K562 (cell line): Measurements from ENCODE around the gene IL6ST. TPM values are rescaled to one million over a fixed set of nuclear protein-coding genes. Genes with fewer than 3 reads are reported as not detected.

ENCODE experiments used
- ATAC-seq: fragments of 200-7000 bp; cut with Tn5 transposase; 3 replicates; pipeline ENCODE4 v1.9.1; 2020; ENCODE audit warnings: moderate library complexity
- BruUV-seq: library from RNA; stranded (reverse); fragments of 400-500 nt; replicated peaks from 2 replicates; lab custom pipeline; 2021; lab: Mats Ljungman, UMichigan
- CTCF ChIA-PET: fragments of 300-600 bp; formaldehyde crosslinking; extraction: SDS; loops from one replicate; lab custom pipeline; 2021; ENCODE audit warnings: low intra/inter-chr PET ratio; lab: Yijun Ruan, JAX
- POLR2A ChIA-PET: fragments of 300-600, 350-650 bp; sonication (Branson Sonifier 250); formaldehyde crosslinking; extraction: SDS; loops from one replicate; lab custom pipeline; 2021; ENCODE audit warnings: antibody characterized with exemption, inconsistent platforms; lab: Yijun Ruan, JAX
- DNase-seq, 4 experiments: peaks; one replicate each; pipeline versions ENCODE4 v3.0.0 to v3.0.0-alpha.2; 2011 to 2018; ENCODE audit warnings: low spot score in 3 of 4, mixed read lengths in 3 of 4; ENCODE audit errors: extremely low read depth in 1 of 4
- FAIRE-seq: peaks from 2 replicates; lab custom pipeline; 2011; peaks lifted over from hg19 to GRCh38; lab: Jason Lieb, UNC
- H2AFZ ChIP-seq: 2 replicates; pipeline ENCODE4 v1.6.0; 2011; ENCODE audit warnings: low read depth, low read length, control low read depth, inconsistent platforms
- H3K27ac ChIP-seq: fragments of 200-600 bp; 3 replicates; pipeline ENCODE4 v1.8.0; 2011; ENCODE audit warnings: low read depth, mild to moderate bottlenecking, control low read depth, inconsistent platforms, low read length, moderate library complexity, mixed read lengths; ENCODE audit errors: extremely low read depth
- H3K27me3 ChIP-seq, 2 experiments: fragments of 300-600 bp in 1 of 2; 2 replicates in 1 of 2; 3 replicates in 1 of 2; pipeline versions ENCODE4 v1.6.0 to v1.8.0; 2011; ENCODE audit warnings: inconsistent platforms in 2 of 2, low read length in 2 of 2, mild to moderate bottlenecking in 1 of 2, mixed read lengths in 1 of 2, moderate library complexity in 1 of 2; ENCODE audit not compliant: control insufficient read depth in 2 of 2, insufficient read depth in 2 of 2
- H3K36me3 ChIP-seq: fragments of 300-600 bp; 3 replicates; pipeline ENCODE4 v1.8.0; 2011; ENCODE audit warnings: mild to moderate bottlenecking, low read length, inconsistent platforms; ENCODE audit not compliant: control insufficient read depth, insufficient read depth
- H3K4me1 ChIP-seq, 2 experiments: fragments of 200-600 bp in 1 of 2; replicated peaks in 1 of 2; 2 replicates in 1 of 2; 3 replicates in 1 of 2; pipeline versions ENCODE4 v1.5.1 to v1.8.0; 2011; ENCODE audit warnings: inconsistent platforms in 2 of 2, low read length in 2 of 2, mild to moderate bottlenecking in 1 of 2, mixed read lengths in 1 of 2, moderate library complexity in 1 of 2; ENCODE audit not compliant: control insufficient read depth in 2 of 2, insufficient read depth in 2 of 2
- H3K4me2 ChIP-seq: 2 replicates; pipeline ENCODE4 v1.6.1; 2011; ENCODE audit warnings: low read length, control low read depth, inconsistent platforms, mixed read lengths; ENCODE audit not compliant: insufficient read depth
- H3K4me3 ChIP-seq: fragments of 200-600 bp; sonication (generic), shearing (Covaris generic); 2 replicates; pipeline ENCODE4 v1.5.1; 2016; ENCODE audit warnings: control low read depth, inconsistent platforms
- H3K79me2 ChIP-seq: fragments of 200-600 bp; 3 replicates; pipeline ENCODE4 v1.8.0; 2011; ENCODE audit warnings: low read length, inconsistent platforms; ENCODE audit not compliant: control insufficient read depth, insufficient read depth
- H3K9ac ChIP-seq, 2 experiments: 2 replicates each; pipeline versions ENCODE4 v1.6.0 to v1.6.1; 2011; ENCODE audit warnings: low read depth in 2 of 2, low read length in 2 of 2, control low read depth in 1 of 2, inconsistent platforms in 1 of 2, mild to moderate bottlenecking in 1 of 2, mixed read lengths in 1 of 2; ENCODE audit not compliant: insufficient read depth in 1 of 2
- H3K9me1 ChIP-seq: one replicate; pipeline ENCODE4 v1.6.0; 2011; ENCODE audit warnings: inconsistent platforms, mild to moderate bottlenecking, low read length, moderate library complexity; ENCODE audit not compliant: control insufficient read depth, insufficient read depth
- H3K9me3 ChIP-seq: replicated peaks from 2 replicates; pipeline ENCODE4 v1.5.1; 2011; ENCODE audit warnings: low read depth, low read length, inconsistent platforms; ENCODE audit not compliant: control insufficient read depth, insufficient read depth
- H4K20me1 ChIP-seq: replicated peaks from 2 replicates; pipeline ENCODE4 v1.6.1; 2011; ENCODE audit warnings: low read length, inconsistent platforms, mixed read lengths; ENCODE audit not compliant: control insufficient read depth, insufficient read depth
- ETV5 ChIP-seq: sonication (generic); formaldehyde crosslinking; IDR thresholded peaks from 2 replicates; pipeline ENCODE4 v1.4.0; 2020; ENCODE audit warnings: low read depth, mild to moderate bottlenecking, missing genetic modification reagents
- FIP1L1 ChIP-seq: fragments of 200-400 bp; formaldehyde crosslinking; IDR thresholded peaks from 2 replicates; pipeline ENCODE4 v1.6.1; 2018; ENCODE audit warnings: mild to moderate bottlenecking, low read depth, low read length; ENCODE audit not compliant: poor library complexity, severe bottlenecking
- NUFIP1 ChIP-seq: fragments of 450-650 bp; IDR thresholded peaks from 2 replicates; pipeline ENCODE4 v1.6.1; 2018; ENCODE audit not compliant: partially characterized antibody
- RHOXF2B ChIP-seq: fragments of 250-450 bp; sonication (Bioruptor Pico); conservative IDR thresholded peaks from 2 replicates; pipeline ENCODE4 v1.5.1; 2021
- ZNF282 ChIP-seq: sonication (generic); formaldehyde crosslinking; IDR thresholded peaks from 2 replicates; pipeline ENCODE4 v1.8.1; 2023; ENCODE audit warnings: missing genetic modification reagents
- ZNF311 ChIP-seq: fragments of 250-450 bp; sonication (Bioruptor Pico); IDR thresholded peaks from 2 replicates; pipeline ENCODE4 v1.4.0; 2020; ENCODE audit warnings: mild to moderate bottlenecking, moderate library complexity
- ZNF316 ChIP-seq: fragments of 450-650 bp; IDR thresholded peaks from 2 replicates; pipeline ENCODE4 v1.6.1; 2016
- WGBS: fragments of 100-300 bp; shearing (Covaris generic); methylation state at CpG from one replicate; pipeline ENCODE4 v1.1.6; 2016; ENCODE audit warnings: low coverage, mixed read lengths; ENCODE audit not compliant: insufficient coverage; ENCODE audit errors: missing lambda C conversion rate; 5-methylcytosine and 5-hydroxymethylcytosine counted together
- in situ Hi-C: fragments of 300-500 bp; cut with MboI; formaldehyde crosslinking; loops from 4 replicates; pipeline ENCODE4 v1.15.0; 2018; ENCODE audit warnings: inconsistent platforms, mixed read lengths
- intact Hi-C: fragments of 100-400 bp; cut with micrococcal nuclease; formaldehyde crosslinking; loops from 2 replicates; pipeline ENCODE4 v1.14.2; 2022
- polyA plus RNA-seq, 8 experiments: library from polyadenylated mRNA; depleted of rRNA in 4 of 8; stranded (reverse) in 5 of 8; unstranded in 3 of 8; fragments of >200 nt; fragmentation: Nextera tagmentation in 2 of 8; fragmentation: Illumina TruSeq in 1 of 8; extraction: Ambion mirVana in 2 of 8; extraction: Trizol in 1 of 8; gene quantifications; 2 replicates each; pipeline versions ENCODE4 v1.2.1 to v1.2.3, GENCODE V29; 2011 to 2014; ENCODE audit warnings: inconsistent platforms in 1 of 8, missing spikeins in 1 of 8
- total RNA-seq, 7 experiments: library from RNA; depleted of rRNA in 6 of 7; stranded (reverse); fragments of >200 nt in 6 of 7; fragmentation: Illumina TruSeq in 2 of 7; extraction: Trizol in 2 of 7; gene quantifications; 2 replicates each; pipeline versions ENCODE4 v1.2.1 to v1.2.3, GENCODE V29; 2011 to 2021; ENCODE audit warnings: low replicate concordance in 1 of 7
- TF ChIP-seq, protein P1 (sequence below): fragments of 450-650 bp; formaldehyde crosslinking; IDR thresholded peaks from 2 replicates; pipeline ENCODE4 v1.4.0; 2020; ENCODE audit warnings: mild to moderate bottlenecking, moderate library complexity
- TF ChIP-seq, protein P2 (sequence below): sonication (generic); formaldehyde crosslinking; IDR thresholded peaks from 2 replicates; pipeline ENCODE4 v1.8.0; 2022; ENCODE audit warnings: mild to moderate bottlenecking, missing genetic modification reagents
- TF ChIP-seq, protein P3 (sequence below): fragments of 200-400 bp; formaldehyde crosslinking; IDR thresholded peaks from 2 replicates; pipeline ENCODE4 v1.6.1; 2017; ENCODE audit warnings: mild to moderate bottlenecking, low read depth, low read length, moderate library complexity

The IL6ST gene
- total and polyA plus RNA-seq, 9 of the 15 experiments (the other 6 are each of a cell fraction or from before 2014, with no cell fraction given), result 2.0 to 27.0 (median 7.9) TPM

DNA sequence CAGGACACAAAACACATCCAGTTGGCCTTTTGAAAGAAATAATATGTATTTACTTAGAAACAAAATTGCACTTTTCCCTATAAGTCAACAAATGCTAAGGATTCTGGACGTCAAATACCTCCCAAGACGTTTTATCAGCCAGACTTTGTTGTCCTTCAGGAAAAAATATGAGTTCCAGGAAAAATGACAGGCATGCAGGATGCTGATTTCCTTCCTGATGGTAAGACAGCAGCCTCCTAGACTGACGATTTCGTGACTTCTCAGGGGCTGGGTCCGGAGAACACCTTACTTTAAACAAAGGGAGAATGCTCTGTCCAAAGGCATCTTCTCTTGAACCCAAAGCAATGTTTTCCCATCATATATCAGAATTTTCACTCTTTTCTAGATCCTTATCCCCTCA, 69.1 kb downstream of the IL6ST start:
- Histone ChIP-seq H3K27me3 (peaks cover 5 to 38% of the 10 kb centered on the region in 2 experiments; a peak in 2 of 5 replicates), H2AFZ (no peak overlapping the region), H3K9me1 (no peaks in the 10 kb centered on the region), H3K79me2 (no peaks in the 10 kb centered on the region), H4K20me1 (peaks cover 9% of the 10 kb centered on the region), H3K9ac (no peak overlapping the region), H3K9me3 (no peaks in the 10 kb centered on the region), H3K4me2 (no peak overlapping the region), H3K36me3 (no peaks in the 10 kb centered on the region), H3K4me1 (peaks cover 4 to 7% of the 10 kb centered on the region in 2 experiments; a peak in 3 of 5 replicates), H3K4me3 (no peak overlapping the region), H3K27ac (no peak overlapping the region)
- ATAC-seq (no peak), FAIRE-seq (no peak), DNase-seq (no peak)
- in situ Hi-C loops, result loop anchor here (25.0 kb wide), 1 partner anchor 912 kb away; no protein-coding TSS in a partner anchor
- no TSS peak for BruUV-seq
- intact Hi-C loops, result no loop called here
- POLR2A ChIA-PET, result interaction anchor here (0.5 to 1.7 kb wide), 2 partner anchors 9 to 73 kb away, joined by 3 read pairs; no protein-coding TSS in a partner anchor
- TF ChIP-seq, protein P1, sequence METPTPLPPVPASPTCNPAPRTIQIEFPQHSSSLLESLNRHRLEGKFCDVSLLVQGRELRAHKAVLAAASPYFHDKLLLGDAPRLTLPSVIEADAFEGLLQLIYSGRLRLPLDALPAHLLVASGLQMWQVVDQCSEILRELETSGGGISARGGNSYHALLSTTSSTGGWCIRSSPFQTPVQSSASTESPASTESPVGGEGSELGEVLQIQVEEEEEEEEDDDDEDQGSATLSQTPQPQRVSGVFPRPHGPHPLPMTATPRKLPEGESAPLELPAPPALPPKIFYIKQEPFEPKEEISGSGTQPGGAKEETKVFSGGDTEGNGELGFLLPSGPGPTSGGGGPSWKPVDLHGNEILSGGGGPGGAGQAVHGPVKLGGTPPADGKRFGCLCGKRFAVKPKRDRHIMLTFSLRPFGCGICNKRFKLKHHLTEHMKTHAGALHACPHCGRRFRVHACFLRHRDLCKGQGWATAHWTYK (CRISPR knock-in tag), result no peak
- no peak for TF ChIP-seq NUFIP1
- TF ChIP-seq RHOXF2B (CRISPR knock-in tag), result no peak
- no peak for TF ChIP-seq ZNF316
- no peak for TF ChIP-seq ETV5 (CRISPR knock-in tag)
- TF ChIP-seq FIP1L1, result no peak
- no peak for TF ChIP-seq ZNF282 (CRISPR knock-in tag)
- TF ChIP-seq, protein P2, sequence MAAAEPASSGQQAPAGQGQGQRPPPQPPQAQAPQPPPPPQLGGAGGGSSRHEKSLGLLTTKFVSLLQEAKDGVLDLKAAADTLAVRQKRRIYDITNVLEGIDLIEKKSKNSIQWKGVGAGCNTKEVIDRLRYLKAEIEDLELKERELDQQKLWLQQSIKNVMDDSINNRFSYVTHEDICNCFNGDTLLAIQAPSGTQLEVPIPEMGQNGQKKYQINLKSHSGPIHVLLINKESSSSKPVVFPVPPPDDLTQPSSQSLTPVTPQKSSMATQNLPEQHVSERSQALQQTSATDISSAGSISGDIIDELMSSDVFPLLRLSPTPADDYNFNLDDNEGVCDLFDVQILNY (CRISPR knock-in tag), result no peak
- no peak for TF ChIP-seq ZNF311 (CRISPR knock-in tag)
- TF ChIP-seq, protein P3, sequence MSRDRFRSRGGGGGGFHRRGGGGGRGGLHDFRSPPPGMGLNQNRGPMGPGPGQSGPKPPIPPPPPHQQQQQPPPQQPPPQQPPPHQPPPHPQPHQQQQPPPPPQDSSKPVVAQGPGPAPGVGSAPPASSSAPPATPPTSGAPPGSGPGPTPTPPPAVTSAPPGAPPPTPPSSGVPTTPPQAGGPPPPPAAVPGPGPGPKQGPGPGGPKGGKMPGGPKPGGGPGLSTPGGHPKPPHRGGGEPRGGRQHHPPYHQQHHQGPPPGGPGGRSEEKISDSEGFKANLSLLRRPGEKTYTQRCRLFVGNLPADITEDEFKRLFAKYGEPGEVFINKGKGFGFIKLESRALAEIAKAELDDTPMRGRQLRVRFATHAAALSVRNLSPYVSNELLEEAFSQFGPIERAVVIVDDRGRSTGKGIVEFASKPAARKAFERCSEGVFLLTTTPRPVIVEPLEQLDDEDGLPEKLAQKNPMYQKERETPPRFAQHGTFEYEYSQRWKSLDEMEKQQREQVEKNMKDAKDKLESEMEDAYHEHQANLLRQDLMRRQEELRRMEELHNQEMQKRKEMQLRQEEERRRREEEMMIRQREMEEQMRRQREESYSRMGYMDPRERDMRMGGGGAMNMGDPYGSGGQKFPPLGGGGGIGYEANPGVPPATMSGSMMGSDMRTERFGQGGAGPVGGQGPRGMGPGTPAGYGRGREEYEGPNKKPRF, result no peak
- WGBS, result 16% methylated on average over 5 of the region's 5 CpGs
- CTCF ChIA-PET, result no interaction called here
